Naive thymus-derived CD8-positive, alpha-beta T cell (primary cell): ENCODE results near the gene GRAMD2B. TPM values are rescaled to one million over a fixed set of nuclear protein-coding genes. Genes with fewer than 3 reads are reported as not detected.
A peak's percentile ranks its signal among the peaks of the same experiment; 100 is the strongest.

ENCODE experiments used
- ATAC-seq, 2 donors: fragments of 150-1000 bp; cut with Tn5 transposase in 1 of 2; sonication (Bioruptor Pico), chemical (Tn5 transposase) in 1 of 2; 1 replicate in 1 of 2; 2 replicates in 1 of 2; pipeline ENCODE4 v1.10.0; 2021; ENCODE audit warnings: mild to moderate bottlenecking in 2 of 2, moderate library complexity in 2 of 2
- POLR2A ChIA-PET: fragments of 350-600 bp; sonication (Branson Sonifier 250); formaldehyde crosslinking; loops from one replicate; lab custom pipeline; 2021; ENCODE audit warnings: antibody characterized with exemption; lab: Charles Lee
- DNase-seq, 10 donors: peaks; one replicate each; pipeline versions ENCODE4 v3.0.0 to v3.0.0-alpha.2; 2020 to 2022
- H3K27ac Mint-ChIP-seq, 10 donors: one replicate each; pipeline ENCODE4 v1.8.0; 2020 to 2022; ENCODE audit warnings: mild to moderate bottlenecking in 10 of 10, mixed read lengths in 10 of 10, moderate library complexity in 4 of 10, inconsistent platforms in 1 of 10
- H3K27me3 Mint-ChIP-seq, 5 donors: one replicate each; pipeline ENCODE4 v1.8.0; 2021 to 2022; ENCODE audit warnings: mixed read lengths in 5 of 5
- H3K36me3 Mint-ChIP-seq, 3 donors: one replicate each; pipeline ENCODE4 v1.8.0; 2020 to 2022; ENCODE audit warnings: mixed read lengths in 3 of 3, mild to moderate bottlenecking in 2 of 3, inconsistent platforms in 1 of 3
- H3K4me1 Mint-ChIP-seq, 4 donors: one replicate each; pipeline ENCODE4 v1.8.0; 2021 to 2022; ENCODE audit warnings: mixed read lengths in 4 of 4
- H3K4me3 Mint-ChIP-seq, 10 donors: one replicate each; pipeline ENCODE4 v1.8.0; 2020 to 2022; ENCODE audit warnings: mild to moderate bottlenecking in 10 of 10, mixed read lengths in 10 of 10, moderate library complexity in 6 of 10, inconsistent platforms in 1 of 10
- H3K9me3 Mint-ChIP-seq, 9 donors: one replicate each; pipeline ENCODE4 v1.8.0; 2020 to 2022; ENCODE audit warnings: mixed read lengths in 9 of 9, mild to moderate bottlenecking in 3 of 9, inconsistent platforms in 1 of 9, moderate library complexity in 1 of 9
- polyA plus RNA-seq, 3 donors: library from polyadenylated mRNA; unstranded; fragments of 300-500 nt; fragmentation: Illumina TruSeq; gene quantifications; one replicate each; pipeline ENCODE4 v1.2.3, GENCODE V29; 2021
- total RNA-seq, 8 experiments: library from RNA in 2 of 8; stranded (reverse) in 2 of 8; gene quantifications; one replicate each; pipeline ENCODE4 v1.2.3 and lab custom pipeline; 2021 to 2026

Gene GRAMD2B
- total and polyA plus RNA-seq, 5 experiments from 2014 or later: 5.0 to 7.1 (median 6.0) TPM

GRCh38 chr5:126443374-126443851 is 20.2 kb downstream of the GRAMD2B start:
- peaks cover 4 to 27% (median 9%) of the 10 kb centered on the region in 3 donors for H3K36me3 Mint-ChIP-seq
- POLR2A ChIA-PET: no interaction called here
- no peaks in the 10 kb centered on the region for H3K27me3 Mint-ChIP-seq
- peak overlapping the region in 2 of 10 donors; percentile 3 to 39 for H3K4me3 Mint-ChIP-seq
- DNase-seq (no peak), ATAC-seq (no peak)
- peaks cover 0 to 3% (median 0%) of the 10 kb centered on the region in 9 donors for H3K9me3 Mint-ChIP-seq
- H3K4me1 Mint-ChIP-seq: peaks cover 12 to 39% (median 38%) of the 10 kb centered on the region in 4 donors
- peak overlapping the region in 9 of 10 donors; percentile 5 to 84 (median 44) for H3K27ac Mint-ChIP-seq

GRCh38 chr5:126444137-126444536 is 20.9 kb downstream of the GRAMD2B start:
- POLR2A ChIA-PET: interaction anchor here (0.5 kb wide), 1 partner anchor 22 kb away, joined by 5 read pairs; no protein-coding TSS in a partner anchor
- no peak for DNase-seq
- peaks cover 17 to 44% (median 42%) of the 10 kb centered on the region in 4 donors for H3K4me1 Mint-ChIP-seq
- H3K27me3 Mint-ChIP-seq: no peaks in the 10 kb centered on the region
- peaks cover 0 to 21% (median 1%) of the 10 kb centered on the region in 3 donors for H3K36me3 Mint-ChIP-seq
- peak overlapping the region in 6 of 10 donors; percentile 18 to 69 (median 58) for H3K27ac Mint-ChIP-seq
- no peak for ATAC-seq
- H3K9me3 Mint-ChIP-seq: peaks cover 0 to 3% (median 0%) of the 10 kb centered on the region in 9 donors
- no peak overlapping the region for H3K4me3 Mint-ChIP-seq

- POLR2A ChIA-PET: interaction anchor here (1.1 to 1.2 kb wide), 2 partner anchors 22 to 332 kb away, joined by 3 to 4 read pairs; partner anchors contain the start of gene GRAMD2B
- no peak overlapping the region for H3K4me3 Mint-ChIP-seq
Observed at GRCh38 chr5:126445502-126446174, 22.4 kb downstream of the GRAMD2B start.

GRCh38 chr5:126446498-126447224 is 23.5 kb downstream of the GRAMD2B start:
- DNase-seq: no peak
- H3K27me3 Mint-ChIP-seq: no peaks in the 10 kb centered on the region
- POLR2A ChIA-PET: interaction anchor here (1.1 to 1.6 kb wide), 2 partner anchors 24 to 331 kb away, joined by 4 to 9 read pairs; partner anchors contain the start of gene GRAMD2B
- H3K27ac Mint-ChIP-seq: peak overlapping the region; percentile 20 to 95 (median 60)
- H3K36me3 Mint-ChIP-seq: peaks cover 0 to 9% (median 0%) of the 10 kb centered on the region in 3 donors
- H3K4me1 Mint-ChIP-seq: peaks cover 26 to 66% (median 65%) of the 10 kb centered on the region in 4 donors
- no peaks in the 10 kb centered on the region for H3K9me3 Mint-ChIP-seq
- no peak for ATAC-seq
- H3K4me3 Mint-ChIP-seq: no peak overlapping the region

More at GRCh38 chr5:126445502-126446174, 22.4 kb downstream of the GRAMD2B start:
- no peak for DNase-seq
- Mint-ChIP-seq H3K27me3 (no peaks in the 10 kb centered on the region), H3K4me1 (peaks cover 22 to 56% (median 55%) of the 10 kb centered on the region in 4 donors), H3K27ac (peak overlapping the region in 8 of 10 donors; percentile 2 to 83 (median 61)), H3K36me3 (peaks cover 0 to 9% (median 0%) of the 10 kb centered on the region in 3 donors), H3K9me3 (no peaks in the 10 kb centered on the region)
- no peak for ATAC-seq

- Mint-ChIP-seq H3K36me3 (peaks cover 0 to 7% (median 0%) of the 10 kb centered on the region in 3 donors), H3K4me1 (peaks cover 29 to 74% (median 69%) of the 10 kb centered on the region in 4 donors), H3K4me3 (peak overlapping the region in 8 of 10 donors; percentile 48 to 70 (median 58)), H3K9me3 (no peaks in the 10 kb centered on the region), H3K27ac (peak overlapping the region; percentile 93 to 99 (median 98)), H3K27me3 (no peaks in the 10 kb centered on the region)
- POLR2A ChIA-PET: interaction anchor here (1.6 to 2.6 kb wide), 3 partner anchors 26 to 51 kb away, joined by 6 to 33 read pairs (median 9); partner anchors contain the start of gene GRAMD2B
- no peak for DNase-seq
- no peak for ATAC-seq
Observed at GRCh38 chr5:126448720-126449119, 25.5 kb downstream of the GRAMD2B start.

- Mint-ChIP-seq H3K27ac (peak overlapping the region; percentile 95 to 99 (median 98)), H3K4me3 (peak overlapping the region; percentile 81 to 90 (median 88)), H3K9me3 (no peaks in the 10 kb centered on the region), H3K27me3 (no peaks in the 10 kb centered on the region), H3K4me1 (peaks cover 31 to 65% (median 60%) of the 10 kb centered on the region in 4 donors), H3K36me3 (peaks cover 0 to 4% (median 3%) of the 10 kb centered on the region in 3 donors)
- ATAC-seq (peak; percentile 88 to 92), DNase-seq (peak in 9 of 10 donors; percentile 32 to 79 (median 53))
- POLR2A ChIA-PET: interaction anchor here (0.7 to 2.6 kb wide), 6 partner anchors 14 to 327 kb away, joined by 3 to 33 read pairs (median 5); partner anchors contain the start of genes GRAMD2B and LMNB1
Observed at GRCh38 chr5:126449751-126450271, 26.6 kb downstream of the GRAMD2B start.

GRCh38 chr5:126450346-126450745 is 27.1 kb downstream of the GRAMD2B start:
- Mint-ChIP-seq H3K27ac (peak overlapping the region; percentile 95 to 99 (median 98)), H3K4me3 (peak overlapping the region; percentile 81 to 90 (median 88)), H3K4me1 (peaks cover 33 to 60% (median 58%) of the 10 kb centered on the region in 4 donors), H3K27me3 (no peaks in the 10 kb centered on the region), H3K36me3 (peaks cover 0 to 6% (median 2%) of the 10 kb centered on the region in 3 donors), H3K9me3 (no peaks in the 10 kb centered on the region)
- POLR2A ChIA-PET: interaction anchor here (0.7 to 2.6 kb wide), 5 partner anchors 14 to 327 kb away, joined by 4 to 33 read pairs (median 5); partner anchors contain the start of genes GRAMD2B and LMNB1
- peak in 7 of 10 donors; percentile 5 to 56 (median 18) for DNase-seq
- ATAC-seq: peak; percentile 63 to 67

GRCh38 chr5:126450907-126451306 is 27.7 kb downstream of the GRAMD2B start:
- ATAC-seq (no peak), DNase-seq (no peak)
- H3K4me1 Mint-ChIP-seq: peaks cover 33 to 61% (median 54%) of the 10 kb centered on the region in 4 donors
- POLR2A ChIA-PET: interaction anchor here (1.6 to 2.6 kb wide), 2 partner anchors 28 to 326 kb away, joined by 5 to 33 read pairs; partner anchors contain the start of genes GRAMD2B and LMNB1
- no peaks in the 10 kb centered on the region for H3K9me3 Mint-ChIP-seq
- H3K27ac Mint-ChIP-seq: peak overlapping the region; percentile 95 to 99 (median 98)
- peak overlapping the region; percentile 81 to 90 (median 88) for H3K4me3 Mint-ChIP-seq
- H3K36me3 Mint-ChIP-seq: peaks cover 0 to 6% (median 2%) of the 10 kb centered on the region in 3 donors
- no peaks in the 10 kb centered on the region for H3K27me3 Mint-ChIP-seq

- POLR2A ChIA-PET: no interaction called here
- H3K27ac Mint-ChIP-seq: peak overlapping the region; percentile 11 to 99 (median 96)
- no peaks in the 10 kb centered on the region for H3K9me3 Mint-ChIP-seq
- ATAC-seq (no peak), DNase-seq (no peak)
- H3K27me3 Mint-ChIP-seq: no peaks in the 10 kb centered on the region
- peaks cover 0 to 14% (median 6%) of the 10 kb centered on the region in 3 donors for H3K36me3 Mint-ChIP-seq
- H3K4me1 Mint-ChIP-seq: peaks cover 35 to 70% (median 51%) of the 10 kb centered on the region in 4 donors
- H3K4me3 Mint-ChIP-seq: peak overlapping the region in 6 of 10 donors; percentile 3 to 26 (median 10)
Observed at GRCh38 chr5:126452477-126452876, 29.3 kb downstream of the GRAMD2B start.

GRCh38 chr5:126454081-126454480 is 30.9 kb downstream of the GRAMD2B start:
- ATAC-seq (no peak), DNase-seq (no peak)
- H3K4me1 Mint-ChIP-seq: peaks cover 25 to 57% (median 40%) of the 10 kb centered on the region in 4 donors
- peak overlapping the region in 2 of 10 donors; percentile 11 to 80 for H3K27ac Mint-ChIP-seq
- H3K36me3 Mint-ChIP-seq: peaks cover 0 to 20% (median 9%) of the 10 kb centered on the region in 3 donors
- H3K9me3 Mint-ChIP-seq: no peaks in the 10 kb centered on the region
- no peaks in the 10 kb centered on the region for H3K27me3 Mint-ChIP-seq
- POLR2A ChIA-PET: no interaction called here
- no peak overlapping the region for H3K4me3 Mint-ChIP-seq

- Mint-ChIP-seq H3K4me1 (peaks cover 24 to 55% (median 38%) of the 10 kb centered on the region in 4 donors), H3K4me3 (no peak overlapping the region), H3K27ac (peak overlapping the region in 3 of 10 donors; percentile 3 to 80 (median 15)), H3K36me3 (peaks cover 0 to 20% (median 9%) of the 10 kb centered on the region in 3 donors), H3K9me3 (no peaks in the 10 kb centered on the region), H3K27me3 (no peaks in the 10 kb centered on the region)
- no peak for DNase-seq
- POLR2A ChIA-PET: no interaction called here
- ATAC-seq: no peak
Observed at GRCh38 chr5:126454535-126454934, 31.3 kb downstream of the GRAMD2B start.
